K562 (cell line): ENCODE measurements around the gene TGFBR3L. TPM values are rescaled to one million over a fixed set of nuclear protein-coding genes. Genes with fewer than 3 reads are reported as not detected.

ENCODE experiments used
- AFF4 ChIP-seq: sonication (generic); formaldehyde crosslinking; IDR thresholded peaks from 2 replicates; pipeline ENCODE4 v1.8.0; 2023; ENCODE audit warnings: mild to moderate bottlenecking, missing genetic modification reagents
- ARID1B ChIP-seq: fragments of 450-650 bp; IDR thresholded peaks from 2 replicates; pipeline ENCODE4 v1.6.1; 2016; ENCODE audit warnings: antibody characterized with exemption, mild to moderate bottlenecking, inconsistent platforms
- ARID4B ChIP-seq: sonication (generic); formaldehyde crosslinking; IDR thresholded peaks from 2 replicates; pipeline ENCODE4 v1.8.0; 2022; ENCODE audit warnings: mild to moderate bottlenecking, missing genetic modification reagents
- ESRRA ChIP-seq: fragments of 450-650 bp; IDR thresholded peaks from 2 replicates; pipeline ENCODE4 v1.6.1; 2014; ENCODE audit warnings: low read depth, mild to moderate bottlenecking, moderate library complexity, borderline replicate concordance
- JUNB ChIP-seq: fragments of 450-650 bp; formaldehyde crosslinking; conservative IDR thresholded peaks from 2 replicates; pipeline ENCODE4 v1.4.0; 2020; ENCODE audit warnings: mild to moderate bottlenecking
- NCOA4 ChIP-seq: fragments of 450-650 bp; IDR thresholded peaks from 2 replicates; pipeline ENCODE4 v1.6.1; 2018; ENCODE audit warnings: mild to moderate bottlenecking; ENCODE audit not compliant: partially characterized antibody
- RBM34 ChIP-seq: fragments of 200-400 bp; formaldehyde crosslinking; IDR thresholded peaks from 2 replicates; pipeline ENCODE4 v1.6.1; 2018; ENCODE audit warnings: low read length, borderline replicate concordance; ENCODE audit not compliant: insufficient read depth
- SAFB ChIP-seq: fragments of 200-400 bp; formaldehyde crosslinking; IDR thresholded peaks from 2 replicates; pipeline ENCODE4 v1.6.1; 2017; ENCODE audit warnings: low read depth, low read length, borderline replicate concordance
- SAP30 ChIP-seq: fragments of 200-600 bp; sonication (generic); IDR thresholded peaks from 2 replicates; pipeline ENCODE4 v1.6.1; 2012; ENCODE audit warnings: borderline replicate concordance, low read depth, mild to moderate bottlenecking, moderate library complexity, low read length, control low read depth, inconsistent platforms; ENCODE audit not compliant: insufficient read depth, poor library complexity, severe bottlenecking
- ZNF12 ChIP-seq: sonication (generic); formaldehyde crosslinking; IDR thresholded peaks from 2 replicates; pipeline ENCODE4 v1.4.0; 2020; ENCODE audit warnings: mild to moderate bottlenecking, missing genetic modification reagents
- ZNF274 ChIP-seq: IDR thresholded peaks from 2 replicates; pipeline ENCODE4 v1.6.1; 2011; ENCODE audit warnings: low read depth, mild to moderate bottlenecking, low read length, moderate library complexity, borderline replicate concordance
- ZNF561 ChIP-seq: fragments of 450-650 bp; formaldehyde crosslinking; conservative IDR thresholded peaks from 2 replicates; pipeline ENCODE4 v1.4.0; 2020; ENCODE audit warnings: mild to moderate bottlenecking, moderate library complexity
- polyA plus RNA-seq, 8 experiments: library from polyadenylated mRNA; depleted of rRNA in 4 of 8; stranded (reverse) in 5 of 8; unstranded in 3 of 8; fragments of >200 nt; fragmentation: Nextera tagmentation in 2 of 8; fragmentation: Illumina TruSeq in 1 of 8; extraction: Ambion mirVana in 2 of 8; extraction: Trizol in 1 of 8; gene quantifications; 2 replicates each; pipeline versions ENCODE4 v1.2.1 to v1.2.3, GENCODE V29; 2011 to 2014; ENCODE audit warnings: inconsistent platforms in 1 of 8, missing spikeins in 1 of 8
- total RNA-seq, 7 experiments: library from RNA; depleted of rRNA in 6 of 7; stranded (reverse); fragments of >200 nt in 6 of 7; fragmentation: Illumina TruSeq in 2 of 7; extraction: Trizol in 2 of 7; gene quantifications; 2 replicates each; pipeline versions ENCODE4 v1.2.1 to v1.2.3, GENCODE V29; 2011 to 2021; ENCODE audit warnings: low replicate concordance in 1 of 7
- TF ChIP-seq, protein P1 (sequence below): fragments of 450-650 bp; IDR thresholded peaks from 2 replicates; pipeline ENCODE4 v1.6.1; 2017; ENCODE audit warnings: antibody characterized with exemption, mild to moderate bottlenecking
- TF ChIP-seq, protein P2 (sequence below): sonication (generic); formaldehyde crosslinking; IDR thresholded peaks from 2 replicates; pipeline ENCODE4 v1.9.0; 2022; ENCODE audit warnings: mild to moderate bottlenecking, missing genetic modification reagents

The TGFBR3L gene
- total and polyA plus RNA-seq, 9 of the 15 experiments (the other 6 are each of a cell fraction or from before 2014, with no cell fraction given) = not detected

DNA sequence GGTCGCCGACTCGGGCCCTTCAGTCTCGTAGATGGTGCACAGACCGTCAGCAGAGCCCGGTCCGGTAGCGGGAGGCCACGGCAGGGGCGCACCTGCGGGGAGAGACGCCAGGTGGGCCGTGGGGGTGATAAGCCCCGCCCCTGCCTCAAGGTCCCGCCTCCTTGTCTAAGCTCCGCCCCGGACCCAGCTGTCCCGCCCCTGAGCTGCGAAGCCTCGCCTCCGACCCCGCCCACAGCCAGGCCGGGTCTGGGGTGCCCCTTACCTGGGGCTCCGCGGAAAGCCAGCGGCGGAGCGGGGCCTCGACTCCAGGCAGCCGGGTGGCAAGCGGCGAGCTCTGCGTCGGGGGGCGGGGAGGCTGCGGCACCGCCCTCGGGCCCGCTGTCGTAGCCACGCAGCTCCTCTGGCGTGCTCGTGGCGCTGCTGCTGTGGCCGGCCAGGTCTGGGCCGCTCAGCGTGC lies 45.1 kb upstream of the TGFBR3L start (continued):
- TF ChIP-seq, protein P1, sequence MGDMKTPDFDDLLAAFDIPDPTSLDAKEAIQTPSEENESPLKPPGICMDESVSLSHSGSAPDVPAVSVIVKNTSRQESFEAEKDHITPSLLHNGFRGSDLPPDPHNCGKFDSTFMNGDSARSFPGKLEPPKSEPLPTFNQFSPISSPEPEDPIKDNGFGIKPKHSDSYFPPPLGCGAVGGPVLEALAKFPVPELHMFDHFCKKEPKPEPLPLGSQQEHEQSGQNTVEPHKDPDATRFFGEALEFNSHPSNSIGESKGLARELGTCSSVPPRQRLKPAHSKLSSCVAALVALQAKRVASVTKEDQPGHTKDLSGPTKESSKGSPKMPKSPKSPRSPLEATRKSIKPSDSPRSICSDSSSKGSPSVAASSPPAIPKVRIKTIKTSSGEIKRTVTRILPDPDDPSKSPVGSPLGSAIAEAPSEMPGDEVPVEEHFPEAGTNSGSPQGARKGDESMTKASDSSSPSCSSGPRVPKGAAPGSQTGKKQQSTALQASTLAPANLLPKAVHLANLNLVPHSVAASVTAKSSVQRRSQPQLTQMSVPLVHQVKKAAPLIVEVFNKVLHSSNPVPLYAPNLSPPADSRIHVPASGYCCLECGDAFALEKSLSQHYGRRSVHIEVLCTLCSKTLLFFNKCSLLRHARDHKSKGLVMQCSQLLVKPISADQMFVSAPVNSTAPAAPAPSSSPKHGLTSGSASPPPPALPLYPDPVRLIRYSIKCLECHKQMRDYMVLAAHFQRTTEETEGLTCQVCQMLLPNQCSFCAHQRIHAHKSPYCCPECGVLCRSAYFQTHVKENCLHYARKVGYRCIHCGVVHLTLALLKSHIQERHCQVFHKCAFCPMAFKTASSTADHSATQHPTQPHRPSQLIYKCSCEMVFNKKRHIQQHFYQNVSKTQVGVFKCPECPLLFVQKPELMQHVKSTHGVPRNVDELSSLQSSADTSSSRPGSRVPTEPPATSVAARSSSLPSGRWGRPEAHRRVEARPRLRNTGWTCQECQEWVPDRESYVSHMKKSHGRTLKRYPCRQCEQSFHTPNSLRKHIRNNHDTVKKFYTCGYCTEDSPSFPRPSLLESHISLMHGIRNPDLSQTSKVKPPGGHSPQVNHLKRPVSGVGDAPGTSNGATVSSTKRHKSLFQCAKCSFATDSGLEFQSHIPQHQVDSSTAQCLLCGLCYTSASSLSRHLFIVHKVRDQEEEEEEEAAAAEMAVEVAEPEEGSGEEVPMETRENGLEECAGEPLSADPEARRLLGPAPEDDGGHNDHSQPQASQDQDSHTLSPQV = no peak
- no peak for TF ChIP-seq ZNF561 (CRISPR knock-in tag)
- TF ChIP-seq JUNB (CRISPR knock-in tag) = no peak
- TF ChIP-seq, protein P2, sequence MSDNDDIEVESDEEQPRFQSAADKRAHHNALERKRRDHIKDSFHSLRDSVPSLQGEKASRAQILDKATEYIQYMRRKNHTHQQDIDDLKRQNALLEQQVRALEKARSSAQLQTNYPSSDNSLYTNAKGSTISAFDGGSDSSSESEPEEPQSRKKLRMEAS (CRISPR knock-in tag) = peak; percentile 60
- TF ChIP-seq AFF4 (CRISPR knock-in tag) = 0 out of 2 replicates have a peak, but pooled peaks have one; percentile 40
- 0 out of 2 replicates have a peak, but pooled peaks have one; percentile 17 for TF ChIP-seq SAFB
- TF ChIP-seq ARID4B (CRISPR knock-in tag) = peak; percentile 77
- TF ChIP-seq ESRRA = 0 out of 2 replicates have a peak, but pooled peaks have one; percentile 1
- no peak for TF ChIP-seq ZNF274
- peak; percentile 70; the same call in 1 of the 2 replicates for TF ChIP-seq RBM34
- TF ChIP-seq ZNF12 (CRISPR knock-in tag) = peak; percentile 4; the same call in 1 of the 2 replicates
- TF ChIP-seq NCOA4 = no peak
- TF ChIP-seq SAP30 = peak; percentile 45
- no peak for TF ChIP-seq ARID1B
- TF ChIP-seq, all 486 proteins: peak for 39
